Muscle layer of duodenum (tissue), 2 donors: ENCODE measurements around the gene CFAP45.

Experiments used
- H3K27ac ChIP-seq: one replicate; pipeline ENCODE4 v1.7.0; 2013; ENCODE audit warnings: mild to moderate bottlenecking, low read length
- H3K27me3 ChIP-seq: one replicate; pipeline ENCODE4 v1.7.0; 2013; ENCODE audit warnings: low read depth, mild to moderate bottlenecking, control low read depth, low read length
- H3K36me3 ChIP-seq, 2 donors: one replicate each; pipeline ENCODE4 v1.7.0; 2013; ENCODE audit warnings: low read length in 2 of 2, control low read depth in 1 of 2, mild to moderate bottlenecking in 1 of 2; ENCODE audit not compliant: insufficient read depth in 2 of 2, control insufficient read depth in 1 of 2
- H3K4me1 ChIP-seq, 2 donors: one replicate each; pipeline ENCODE4 v1.7.0; 2013; ENCODE audit warnings: low read length in 2 of 2, mild to moderate bottlenecking in 2 of 2, control low read depth in 1 of 2, moderate library complexity in 1 of 2; ENCODE audit not compliant: insufficient read depth in 2 of 2, control insufficient read depth in 1 of 2
- H3K4me3 ChIP-seq, 2 donors: one replicate each; pipeline ENCODE4 v1.7.0; 2013; ENCODE audit warnings: low read length in 2 of 2, low read depth in 1 of 2, mild to moderate bottlenecking in 1 of 2
- H3K9me3 ChIP-seq, 2 donors: one replicate each; pipeline ENCODE4 v1.7.0; 2013; ENCODE audit warnings: low read length in 2 of 2, control low read depth in 1 of 2, mild to moderate bottlenecking in 1 of 2; ENCODE audit not compliant: control insufficient read depth in 1 of 2
- donor health status: healthy.

The CFAP45 gene

DNA sequence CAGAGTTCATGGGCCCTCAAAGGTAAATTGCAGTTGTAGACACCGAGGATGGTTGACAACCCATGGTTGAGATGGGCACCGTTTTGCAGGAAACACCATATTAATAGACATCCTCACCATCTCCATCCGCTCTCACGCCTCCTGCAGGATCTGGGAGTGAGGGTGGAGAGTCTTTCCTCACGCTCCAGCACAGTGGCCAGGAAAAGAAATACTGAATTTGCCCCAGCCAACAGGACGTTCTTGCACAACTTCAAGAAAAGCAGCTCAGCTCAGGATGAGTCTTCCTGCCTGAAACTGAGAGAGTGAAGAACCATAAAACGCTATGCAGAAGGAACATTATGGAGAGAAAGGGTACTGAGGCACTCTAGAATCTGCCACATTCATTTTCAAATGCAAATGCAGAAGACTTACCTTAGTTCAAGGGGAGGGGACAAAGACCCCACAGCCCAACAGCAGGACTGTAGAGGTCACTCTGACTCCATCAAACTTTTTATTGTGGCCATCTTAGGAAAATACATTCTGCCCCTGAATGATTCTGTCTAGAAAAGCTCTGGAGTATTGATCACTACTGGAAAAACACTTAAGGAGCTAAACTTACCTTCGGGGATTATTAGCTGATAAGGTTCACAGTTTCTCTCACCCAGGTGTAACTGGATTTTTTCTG lies 64.0 kb downstream of the CFAP45 start:
- H3K4me3 ChIP-seq: no peak overlapping the region
- no peaks in the 10 kb centered on the region for H3K4me1 ChIP-seq
- H3K27ac ChIP-seq: no peak overlapping the region
- peaks cover 0 to 6% of the 10 kb centered on the region in 2 donors for H3K36me3 ChIP-seq
- H3K9me3 ChIP-seq: no peaks in the 10 kb centered on the region
- no peaks in the 10 kb centered on the region for H3K27me3 ChIP-seq

DNA sequence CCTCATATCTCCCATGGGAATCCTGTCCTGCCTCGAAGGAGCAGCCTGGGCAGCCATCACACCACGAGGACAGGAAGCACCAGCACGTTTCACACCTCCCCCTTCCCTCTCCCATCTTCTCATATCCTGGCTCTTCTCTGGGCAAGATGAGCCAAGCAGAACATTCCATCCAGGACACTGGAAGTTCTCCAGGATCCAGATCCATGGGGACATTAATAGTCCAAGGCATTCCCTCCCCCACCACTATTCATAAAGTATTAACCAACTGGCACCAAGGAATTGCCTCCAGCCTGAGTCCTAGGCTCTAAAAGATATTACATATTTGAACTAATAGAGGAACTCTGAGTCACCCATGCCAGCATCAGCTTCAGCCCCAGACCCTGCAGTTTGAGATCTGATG lies 64.6 kb downstream of the CFAP45 start:
- Histone ChIP-seq H3K4me1 (peaks cover 0 to under 1% of the 10 kb centered on the region in 2 donors), H3K27ac (no peak overlapping the region), H3K4me3 (no peak overlapping the region), H3K27me3 (no peaks in the 10 kb centered on the region), H3K36me3 (peaks cover 0 to 6% of the 10 kb centered on the region in 2 donors), H3K9me3 (no peaks in the 10 kb centered on the region)

DNA sequence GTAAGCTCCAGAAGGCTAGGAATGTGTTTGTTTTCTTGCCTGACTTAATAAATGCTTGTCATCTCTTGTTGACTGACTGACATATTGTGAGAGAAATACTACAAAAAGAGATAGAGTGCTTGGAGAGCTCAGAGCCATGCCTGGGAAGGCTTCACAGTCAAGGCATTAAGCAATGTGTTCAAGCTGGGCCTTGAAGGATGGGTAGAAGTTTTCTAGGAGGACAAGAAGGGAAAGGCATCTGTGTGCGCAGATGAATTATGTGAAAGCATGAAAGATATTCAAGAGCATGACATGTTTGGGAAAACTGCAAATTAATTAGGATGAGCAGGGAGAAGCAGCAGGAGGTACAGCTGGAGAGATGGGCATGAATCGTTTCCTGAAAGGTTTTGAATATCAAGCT lies 67.7 kb downstream of the CFAP45 start:
- H3K27ac ChIP-seq: no peak overlapping the region
- H3K36me3 ChIP-seq: peaks cover 0 to 6% of the 10 kb centered on the region in 2 donors
- H3K27me3 ChIP-seq: no peaks in the 10 kb centered on the region
- peaks cover 0 to 4% of the 10 kb centered on the region in 2 donors for H3K4me1 ChIP-seq
- H3K4me3 ChIP-seq: no peak overlapping the region
- H3K9me3 ChIP-seq: no peaks in the 10 kb centered on the region

DNA sequence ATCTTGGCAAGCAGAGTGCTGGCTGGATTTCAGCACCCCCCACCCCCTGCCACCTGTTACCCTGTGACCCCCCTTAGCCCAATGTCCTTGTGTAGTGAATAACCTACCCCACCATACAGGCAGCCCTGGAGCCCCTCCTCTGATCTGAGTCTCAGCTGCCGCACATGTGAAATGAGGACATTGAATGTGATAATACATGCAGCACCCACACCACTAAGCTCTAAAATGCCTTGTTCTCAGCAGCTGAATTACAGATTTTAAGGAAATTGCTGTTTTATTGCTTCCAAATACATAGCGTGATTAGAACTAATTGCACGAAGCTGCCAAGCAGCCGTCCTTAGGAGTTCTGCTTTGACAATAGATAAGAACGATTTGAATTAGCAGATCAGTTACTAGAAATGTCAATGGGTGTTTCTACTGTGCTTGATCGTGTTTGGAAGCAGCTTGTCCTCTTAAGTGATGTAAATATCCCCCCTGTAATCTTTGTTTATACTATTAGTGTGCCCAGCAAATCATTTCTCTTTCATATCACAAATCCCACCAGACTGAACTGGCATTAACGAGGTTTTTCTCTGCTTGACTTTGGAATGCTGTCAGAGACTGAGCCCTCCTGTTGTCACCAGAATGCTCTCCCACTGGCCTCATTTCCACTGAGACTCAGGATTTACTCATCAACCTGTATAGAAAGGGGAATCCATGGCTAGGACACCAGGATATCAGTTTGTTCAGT lies 68.4 kb downstream of the CFAP45 start:
- Histone ChIP-seq H3K27ac (no peak overlapping the region), H3K9me3 (no peaks in the 10 kb centered on the region), H3K4me3 (no peak overlapping the region), H3K27me3 (no peaks in the 10 kb centered on the region), H3K4me1 (peaks cover 0 to 4% of the 10 kb centered on the region in 2 donors), H3K36me3 (peaks cover 0 to 1% of the 10 kb centered on the region in 2 donors)

DNA sequence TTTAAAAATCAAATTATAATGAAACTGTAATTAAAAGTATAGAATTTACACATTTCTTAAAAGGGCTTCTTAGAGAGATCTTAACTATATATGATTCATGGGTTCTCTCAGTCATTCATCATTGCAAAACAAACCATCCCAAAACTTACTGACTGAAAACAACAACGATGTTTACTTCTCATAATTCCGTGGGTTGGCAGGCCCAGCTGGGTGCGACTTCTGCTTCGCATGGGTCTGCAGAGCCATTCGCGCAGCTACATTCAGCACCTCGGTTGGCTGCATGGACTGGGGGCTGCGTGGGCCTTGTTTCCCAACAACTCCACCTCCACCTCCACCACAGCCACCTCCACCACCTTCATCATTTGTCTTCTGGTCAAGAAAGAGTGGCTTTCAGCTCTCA lies 69.2 kb downstream of the CFAP45 start:
- peaks cover 0 to 4% of the 10 kb centered on the region in 2 donors for H3K4me1 ChIP-seq
- no peaks in the 10 kb centered on the region for H3K36me3 ChIP-seq
- no peak overlapping the region for H3K4me3 ChIP-seq
- H3K27ac ChIP-seq: no peak overlapping the region
- no peaks in the 10 kb centered on the region for H3K9me3 ChIP-seq
- H3K27me3 ChIP-seq: no peaks in the 10 kb centered on the region

DNA sequence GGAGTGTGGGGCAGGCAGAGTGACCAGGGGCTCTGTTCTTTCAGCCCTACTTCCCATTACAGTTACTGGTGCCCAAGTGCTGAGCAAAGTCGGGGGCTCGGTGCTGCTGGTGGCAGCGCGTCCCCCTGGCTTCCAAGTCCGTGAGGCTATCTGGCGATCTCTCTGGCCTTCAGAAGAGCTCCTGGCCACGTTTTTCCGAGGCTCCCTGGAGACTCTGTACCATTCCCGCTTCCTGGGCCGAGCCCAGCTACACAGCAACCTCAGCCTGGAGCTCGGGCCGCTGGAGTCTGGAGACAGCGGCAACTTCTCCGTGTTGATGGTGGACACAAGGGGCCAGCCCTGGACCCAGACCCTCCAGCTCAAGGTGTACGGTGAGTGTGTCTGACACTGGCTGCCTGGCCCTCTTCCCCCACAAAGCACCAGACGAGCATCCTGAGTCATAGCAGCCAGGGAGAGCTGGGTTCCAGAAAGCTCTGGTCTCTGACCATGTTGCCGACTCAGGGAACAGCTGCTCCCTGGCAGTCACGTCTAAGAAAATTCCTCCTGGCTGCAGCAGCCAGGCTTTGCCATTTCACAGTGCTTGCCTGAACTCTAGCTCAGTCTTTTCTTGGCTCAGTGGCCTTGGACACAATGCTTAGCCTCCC lies 70.0 kb downstream of the CFAP45 start:
- no peaks in the 10 kb centered on the region for H3K9me3 ChIP-seq
- no peaks in the 10 kb centered on the region for H3K36me3 ChIP-seq
- H3K4me3 ChIP-seq: no peak overlapping the region
- no peaks in the 10 kb centered on the region for H3K27me3 ChIP-seq
- peaks cover 0 to 4% of the 10 kb centered on the region in 2 donors for H3K4me1 ChIP-seq
- no peak overlapping the region for H3K27ac ChIP-seq

DNA sequence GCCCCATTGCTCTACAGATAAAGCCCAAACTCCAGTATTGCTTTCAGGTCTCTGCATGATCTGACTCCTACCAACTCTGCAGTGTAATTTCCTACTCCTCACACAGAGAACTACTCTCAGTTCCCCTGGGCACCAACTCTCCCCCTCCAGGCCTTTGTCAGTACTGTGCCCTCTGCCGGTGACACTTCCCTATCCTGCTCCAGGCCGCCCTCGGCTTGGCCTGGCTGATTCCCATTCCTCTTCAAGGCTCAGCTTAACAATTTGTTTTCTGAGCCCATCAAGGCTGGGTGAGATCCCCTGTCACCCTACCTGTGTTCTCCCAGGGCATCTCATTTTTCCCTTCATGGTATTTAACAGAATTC lies 70.7 kb downstream of the CFAP45 start:
- Histone ChIP-seq H3K36me3 (no peaks in the 10 kb centered on the region), H3K4me3 (no peak overlapping the region), H3K27ac (no peak overlapping the region), H3K27me3 (no peaks in the 10 kb centered on the region), H3K9me3 (no peaks in the 10 kb centered on the region), H3K4me1 (peaks cover 0 to 4% of the 10 kb centered on the region in 2 donors)

DNA sequence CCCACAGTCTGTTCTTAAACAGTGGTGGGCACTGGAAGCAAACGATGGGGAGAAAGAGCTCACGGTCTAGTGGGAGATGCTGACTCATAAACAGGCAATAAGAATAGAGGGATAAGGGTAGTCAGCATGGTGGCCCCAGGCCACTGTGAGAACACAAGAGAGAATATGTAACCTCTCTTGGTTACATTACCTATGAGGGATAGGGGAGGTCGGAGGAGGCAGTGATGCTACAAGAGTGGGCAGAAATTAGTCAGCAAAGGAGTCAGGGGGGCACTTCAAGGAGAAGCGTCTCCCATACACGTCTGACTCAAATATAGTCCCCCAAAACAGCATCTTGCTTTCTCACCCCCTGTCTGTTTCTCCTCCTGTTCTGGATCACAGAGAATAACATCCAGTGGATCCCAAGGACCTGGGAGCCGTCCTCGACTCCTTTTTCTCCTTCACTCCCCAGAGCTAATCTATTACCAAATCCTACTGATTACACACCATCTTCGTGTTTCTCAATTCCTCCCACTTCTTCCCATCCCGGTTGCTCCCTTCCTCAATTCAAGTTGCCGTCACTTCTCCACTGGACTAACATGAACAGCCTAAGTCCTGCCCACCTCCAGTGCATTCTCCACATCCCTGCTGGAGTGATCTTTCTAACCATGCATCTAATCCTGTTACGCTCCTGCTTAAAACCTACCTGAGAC lies 71.2 kb downstream of the CFAP45 start:
- H3K27ac ChIP-seq: no peak overlapping the region
- H3K4me3 ChIP-seq: no peak overlapping the region

DNA sequence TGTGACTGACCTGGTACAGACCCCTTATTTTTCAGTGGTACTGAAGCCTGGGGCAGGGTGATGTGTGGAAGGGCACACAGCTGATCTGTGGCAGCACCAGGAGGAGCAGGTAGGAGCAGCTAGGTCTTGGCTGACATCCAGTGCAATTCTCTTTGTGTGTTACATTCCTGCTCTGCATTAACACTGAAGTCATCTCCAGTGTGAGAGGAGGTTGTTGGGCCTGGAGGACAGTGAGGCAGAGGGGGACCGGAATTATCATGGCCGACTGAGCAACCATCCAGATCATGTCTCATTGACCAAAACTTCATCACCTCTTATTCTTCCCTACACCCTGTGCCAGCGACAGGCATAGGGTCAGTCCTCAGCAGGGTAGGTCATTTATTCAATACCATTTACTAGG lies 71.8 kb downstream of the CFAP45 start:
- no peak overlapping the region for H3K4me3 ChIP-seq
- H3K9me3 ChIP-seq: no peaks in the 10 kb centered on the region
- H3K27me3 ChIP-seq: no peaks in the 10 kb centered on the region
- H3K27ac ChIP-seq: no peak overlapping the region
- H3K36me3 ChIP-seq: no peaks in the 10 kb centered on the region
- H3K4me1 ChIP-seq: peaks cover 0 to 4% of the 10 kb centered on the region in 2 donors

More for the DNA sequence above, 71.2 kb downstream of the CFAP45 start:
- Histone ChIP-seq H3K4me1 (peaks cover 0 to 4% of the 10 kb centered on the region in 2 donors), H3K36me3 (no peaks in the 10 kb centered on the region), H3K9me3 (no peaks in the 10 kb centered on the region), H3K27me3 (no peaks in the 10 kb centered on the region)

DNA sequence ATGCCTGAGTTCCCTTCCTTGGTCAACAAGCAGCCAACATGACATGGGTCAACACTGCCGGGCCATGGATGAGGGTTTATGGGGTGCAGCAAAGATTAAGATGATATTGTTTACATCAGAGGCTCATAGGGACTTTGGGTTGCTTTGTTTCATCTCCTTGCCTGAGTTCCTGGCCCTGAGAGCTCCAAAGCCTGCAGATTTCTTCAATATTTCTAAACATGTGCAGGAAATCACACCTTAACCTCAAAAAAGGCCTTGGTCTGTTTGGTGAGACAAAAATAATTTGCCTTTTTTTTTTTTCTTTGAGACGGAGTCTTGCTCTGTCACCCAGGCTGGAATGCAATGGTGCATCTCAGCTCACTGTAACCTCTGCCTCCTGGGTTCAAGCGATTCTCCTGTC lies 72.4 kb downstream of the CFAP45 start:
- Histone ChIP-seq H3K27ac (no peak overlapping the region), H3K27me3 (no peaks in the 10 kb centered on the region), H3K4me1 (peaks cover 0 to 4% of the 10 kb centered on the region in 2 donors), H3K4me3 (peak overlapping the region in 1 of 2 donors; percentile 17), H3K9me3 (no peaks in the 10 kb centered on the region), H3K36me3 (no peaks in the 10 kb centered on the region)

DNA sequence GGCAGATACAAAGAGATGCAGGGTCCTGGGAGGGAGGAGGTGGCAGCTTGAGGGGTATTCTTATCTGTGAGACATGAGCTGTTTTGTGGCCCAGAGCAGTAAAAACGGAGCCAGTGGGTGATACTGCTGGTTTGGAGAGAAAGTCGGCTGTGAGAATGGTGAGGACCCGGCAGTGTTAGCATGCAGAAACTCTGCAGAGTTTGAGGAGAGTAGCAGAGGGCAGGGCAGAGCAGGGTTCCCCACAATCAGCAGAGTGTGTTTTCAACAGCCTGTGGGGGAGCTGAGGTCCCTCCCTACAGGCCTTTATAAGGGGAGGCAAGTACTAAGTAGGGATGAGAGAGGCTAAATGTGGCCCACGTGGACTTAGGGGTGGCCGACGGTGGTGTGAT lies 72.9 kb downstream of the CFAP45 start:
- Histone ChIP-seq H3K9me3 (no peaks in the 10 kb centered on the region), H3K27ac (no peak overlapping the region), H3K36me3 (no peaks in the 10 kb centered on the region), H3K27me3 (no peaks in the 10 kb centered on the region), H3K4me1 (peaks cover 0 to 4% of the 10 kb centered on the region in 2 donors), H3K4me3 (peak overlapping the region in 1 of 2 donors; percentile 17)
